Activated CD8-positive, alpha-beta memory T cell treated with anti-CD3 and anti-CD28 coated beads for 36 hours (primary cell): Measurements from ENCODE around the gene AIDA. TPM values are rescaled to one million over a fixed set of nuclear protein-coding genes. Genes with fewer than 3 reads are reported as not detected.

Experiments
- CTCF ChIA-PET: fragments of 350-600 bp; sonication (Branson Sonifier 250); formaldehyde crosslinking; loops from one replicate; lab custom pipeline; 2021; ENCODE audit warnings: antibody characterized with exemption; lab: Charles Lee
- POLR2A ChIA-PET: fragments of 350-600 bp; sonication (Branson Sonifier 250); formaldehyde crosslinking; loops from one replicate; lab custom pipeline; 2021; ENCODE audit warnings: antibody characterized with exemption; lab: Charles Lee
- total RNA-seq, 2 experiments: library from RNA; stranded (reverse); gene quantifications; one replicate each; pipeline ENCODE4 v1.2.3, GENCODE V29; 2021

AIDA gene
- total RNA-seq, 2 experiments from 2014 or later, result 59.2 to 60.9 TPM

DNA sequence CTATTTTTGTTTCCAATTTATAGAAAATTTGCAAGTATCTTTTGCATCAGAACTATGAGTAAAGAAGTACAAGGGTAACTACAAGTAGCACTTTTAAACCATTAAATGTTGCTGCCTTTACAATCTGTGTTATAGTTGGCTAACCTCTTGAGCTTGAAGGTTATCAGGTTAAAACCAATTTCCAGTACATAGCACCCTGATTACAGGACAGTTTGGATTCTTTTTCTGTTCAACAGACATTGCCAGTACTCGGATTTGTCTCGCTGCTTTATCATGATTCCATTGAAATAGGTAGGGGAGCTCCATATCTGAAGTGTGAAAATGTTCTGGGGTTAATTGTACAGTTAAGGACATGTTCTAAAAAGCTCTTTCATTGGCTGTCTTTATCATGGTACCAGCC, 54.4 kb downstream of the AIDA start:
- ChIA-PET POLR2A (no interaction called here), CTCF (no interaction called here)

DNA sequence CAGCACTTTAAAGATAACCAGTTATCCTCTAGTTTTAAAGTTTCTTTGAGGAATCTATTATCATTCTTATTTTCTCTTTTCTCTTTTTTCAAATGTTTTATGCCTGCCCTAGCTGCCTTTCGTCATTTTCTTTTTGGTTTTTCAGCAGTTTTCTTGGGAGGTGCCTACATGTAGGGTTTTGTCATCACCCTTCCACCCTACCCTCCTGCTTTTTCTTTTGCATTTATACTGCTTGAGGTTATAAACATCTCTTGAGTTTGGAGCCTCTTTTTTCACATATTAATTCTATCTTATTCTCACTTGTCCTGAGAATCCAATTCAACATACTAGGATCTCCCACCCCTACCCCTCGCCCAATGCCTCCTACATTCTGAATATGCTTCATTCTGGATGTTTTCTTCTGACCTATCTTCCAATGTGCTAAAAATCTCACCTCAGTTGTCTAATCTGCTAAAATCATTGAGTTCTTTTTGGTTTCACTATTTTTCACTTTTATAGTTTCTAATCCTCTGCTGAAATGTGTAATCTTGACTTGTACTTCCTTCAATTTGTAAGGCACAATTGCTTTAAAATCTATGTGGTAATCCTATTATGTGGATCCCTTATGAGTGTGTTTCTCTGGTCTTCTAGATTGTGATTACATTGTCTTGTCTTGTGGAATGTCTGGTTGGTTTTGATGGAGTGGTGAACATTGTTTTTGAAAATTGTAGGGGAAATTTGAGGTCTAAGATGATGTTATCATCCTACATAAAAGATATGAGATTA, 55.7 kb downstream of the AIDA start:
- CTCF ChIA-PET, result no interaction called here
- POLR2A ChIA-PET, result no interaction called here

DNA sequence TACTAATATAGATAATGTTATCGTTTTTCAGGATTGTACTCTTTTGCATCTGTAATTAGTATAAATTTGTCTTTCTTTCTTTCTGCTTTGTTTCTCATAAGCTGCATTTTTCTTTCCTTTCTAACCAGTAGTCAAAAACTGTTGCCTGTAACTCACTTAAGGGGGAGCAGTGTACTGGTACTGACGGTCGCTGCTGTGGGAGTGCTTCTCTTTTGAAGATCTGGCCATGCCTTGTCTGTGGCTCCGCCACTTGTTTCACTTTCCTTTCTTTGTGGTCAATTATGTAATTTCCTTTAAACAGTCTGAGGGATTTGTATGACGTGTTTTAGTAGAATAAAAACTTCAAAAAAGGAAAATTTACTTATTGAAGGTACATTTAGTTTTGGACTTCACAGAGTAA, 57.4 kb downstream of the AIDA start:
- CTCF ChIA-PET, result interaction anchor here (1.1 kb wide), 1 partner anchor 35 kb away, joined by 3 read pairs; no protein-coding TSS in a partner anchor
- POLR2A ChIA-PET, result interaction anchor here (3.3 kb wide), 1 partner anchor 10 kb away, joined by 15 read pairs; no protein-coding TSS in a partner anchor

DNA sequence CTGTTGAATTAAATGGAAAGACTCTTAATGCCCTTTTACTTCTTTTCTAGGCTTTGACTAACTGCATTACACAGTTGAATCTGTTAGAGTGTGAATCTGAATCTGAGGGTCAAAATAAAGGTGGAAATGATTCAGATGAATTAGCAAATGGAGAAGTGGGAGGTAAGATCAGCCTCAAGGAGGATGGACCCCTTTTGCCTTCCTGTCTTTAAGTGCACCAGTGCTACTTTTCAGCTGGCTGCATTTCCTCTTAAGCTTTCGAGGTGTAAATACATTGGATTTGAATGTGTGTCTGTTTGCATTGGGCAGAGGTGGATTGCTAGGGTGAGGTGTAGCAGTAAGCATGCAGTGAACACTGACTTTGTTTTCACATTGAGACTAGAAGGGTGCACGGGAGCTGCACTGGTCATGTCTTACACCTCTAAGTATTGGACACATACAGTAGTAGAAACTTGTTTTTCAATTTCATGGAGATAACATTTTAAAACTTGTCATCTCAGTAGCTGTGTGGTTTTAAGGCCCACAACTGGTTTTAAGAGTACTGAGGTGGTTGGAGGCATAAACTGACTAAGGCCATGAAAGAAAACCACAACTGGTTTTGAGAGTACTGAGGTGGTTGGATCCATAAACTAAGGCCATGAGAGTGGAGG, 59.0 kb downstream of the AIDA start:
- POLR2A ChIA-PET, result interaction anchor here (3.3 kb wide), 1 partner anchor 9 kb away, joined by 15 read pairs; no protein-coding TSS in a partner anchor
- CTCF ChIA-PET, result interaction anchor here (1.2 kb wide), 2 partner anchors 9 to 188 kb away, joined by 3 to 4 read pairs; no protein-coding TSS in a partner anchor

DNA sequence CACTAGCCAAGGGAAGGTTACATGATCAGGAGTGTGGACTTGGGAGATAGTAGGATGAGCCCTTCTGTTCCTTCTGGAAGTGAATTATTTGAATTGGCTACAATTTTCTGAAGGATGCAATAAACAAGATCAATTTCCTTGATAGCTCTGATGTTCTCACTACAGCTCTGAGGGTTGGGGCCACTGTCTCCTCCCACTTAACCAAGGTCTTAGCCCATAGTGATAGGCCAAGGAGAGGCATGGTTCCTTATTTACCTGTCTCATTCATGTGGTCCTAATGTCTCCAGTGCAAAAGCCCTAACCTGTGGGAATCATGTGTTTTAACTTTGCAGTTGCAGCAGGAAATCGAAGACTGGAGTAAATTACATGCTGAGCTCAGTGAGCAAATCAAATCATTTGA, 59.6 kb downstream of the AIDA start:
- CTCF ChIA-PET, result interaction anchor here (1.2 kb wide), 2 partner anchors 9 to 188 kb away, joined by 3 to 4 read pairs; no protein-coding TSS in a partner anchor
- POLR2A ChIA-PET, result interaction anchor here (3.3 kb wide), 1 partner anchor 8 kb away, joined by 15 read pairs; no protein-coding TSS in a partner anchor

DNA sequence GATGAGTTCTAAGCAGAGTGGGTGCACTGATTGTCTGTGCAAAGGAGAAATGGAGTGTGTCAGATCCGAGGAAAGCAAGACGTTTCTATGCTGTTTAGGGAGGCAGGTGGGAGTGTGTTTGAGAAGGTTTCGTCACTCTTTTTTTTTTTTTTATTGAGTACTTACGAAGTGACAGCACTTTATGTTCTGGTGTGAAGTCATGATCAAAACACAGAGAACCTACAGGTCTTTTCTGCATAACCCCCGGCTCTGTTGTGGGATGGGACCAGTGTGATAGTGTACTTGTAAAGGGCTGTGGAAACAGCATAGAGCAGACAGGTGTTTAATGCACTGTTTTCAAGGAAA, 67.7 kb downstream of the AIDA start:
- POLR2A ChIA-PET, result interaction anchor here (0.8 to 3.2 kb wide), 5 partner anchors 9 to 901 kb away, joined by 3 to 15 read pairs (median 5); partner anchors contain the start of gene TAF1A
- CTCF ChIA-PET, result interaction anchor here (1.4 to 1.9 kb wide), 3 partner anchors 8 to 180 kb away, joined by 4 to 9 read pairs (median 5); partner anchors contain the start of gene BROX

DNA sequence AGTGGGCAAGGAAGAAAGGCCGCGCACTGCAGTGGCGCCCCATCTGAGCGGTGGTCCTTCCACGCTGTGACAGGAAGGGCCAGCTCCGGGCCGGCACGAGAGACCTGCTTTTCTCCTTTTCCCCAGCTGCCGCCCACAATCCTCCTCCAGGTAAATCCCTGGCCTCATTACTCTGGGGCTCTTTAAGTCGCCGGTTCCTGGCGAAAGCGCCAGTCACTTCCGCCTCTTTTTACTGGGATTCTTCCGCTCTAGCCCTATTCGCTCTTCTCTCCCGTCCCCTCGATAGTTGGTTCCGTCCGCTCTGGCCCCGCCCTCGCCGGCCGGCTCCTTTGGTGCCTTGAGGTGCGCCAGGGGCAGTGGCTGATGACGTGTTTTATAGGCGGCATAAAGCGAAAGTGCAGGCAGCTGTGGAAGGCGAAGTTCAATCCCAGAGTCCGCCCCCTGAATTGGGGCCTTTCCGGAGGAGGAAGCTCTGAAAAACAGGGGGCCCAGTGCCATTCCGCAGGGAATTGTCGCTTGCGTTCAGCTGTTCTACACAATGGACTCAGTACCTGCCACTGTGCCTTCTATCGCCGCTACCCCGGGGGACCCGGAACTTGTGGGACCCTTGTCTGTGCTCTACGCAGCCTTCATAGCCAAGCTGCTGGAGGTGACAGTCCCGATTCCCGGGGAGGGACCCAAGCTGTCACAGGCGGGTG, 68.2 kb downstream of the AIDA start:
- CTCF ChIA-PET, result interaction anchor here (1.5 to 1.9 kb wide), 2 partner anchors 9 to 179 kb away, joined by 4 to 9 read pairs; no protein-coding TSS in a partner anchor
- POLR2A ChIA-PET, result interaction anchor here (0.8 to 3.2 kb wide), 5 partner anchors 10 to 901 kb away, joined by 3 to 15 read pairs (median 5); partner anchors contain the start of gene TAF1A

DNA sequence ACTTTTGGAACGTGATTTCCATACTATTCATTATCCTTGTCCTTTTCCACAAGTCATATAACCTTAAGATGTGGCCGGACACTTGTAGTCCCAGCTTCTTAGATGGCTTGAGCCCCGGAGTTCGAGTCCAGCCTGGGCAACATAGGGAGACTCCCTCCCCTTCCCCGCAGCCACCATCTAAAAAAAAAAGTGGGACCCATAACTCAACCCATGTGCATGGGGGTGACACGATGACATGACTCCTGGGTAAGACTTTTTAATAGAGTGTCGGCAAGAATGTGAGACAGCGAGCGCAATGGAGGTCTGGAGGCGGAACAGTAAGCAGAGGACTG, 68.7 kb downstream of the AIDA start:
- POLR2A ChIA-PET, result interaction anchor here (1.0 to 3.2 kb wide), 4 partner anchors 10 to 900 kb away, joined by 4 to 15 read pairs (median 6); partner anchors contain the start of gene TAF1A
- CTCF ChIA-PET, result interaction anchor here (1.5 to 1.9 kb wide), 2 partner anchors 9 to 179 kb away, joined by 4 to 9 read pairs; no protein-coding TSS in a partner anchor

DNA sequence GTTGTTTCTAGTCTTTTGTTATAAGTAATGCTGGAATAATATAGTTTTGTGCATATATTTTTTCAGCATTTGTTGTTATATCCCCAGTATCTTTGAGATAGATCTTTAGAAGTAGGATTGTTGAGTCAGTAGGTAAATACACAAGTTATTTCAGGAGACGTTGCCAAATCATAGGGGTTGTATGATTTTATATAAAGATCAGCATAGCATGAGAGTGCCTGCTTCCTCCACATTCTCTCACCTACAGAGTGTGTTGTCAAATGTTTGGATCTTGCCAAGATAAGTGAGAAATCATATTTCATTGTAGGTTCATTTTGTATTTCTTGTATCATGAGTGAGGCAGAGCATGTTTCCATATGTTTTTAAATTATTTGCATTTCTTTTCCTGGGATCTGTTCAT, 69.8 kb downstream of the AIDA start:
- ChIA-PET CTCF (no interaction called here), POLR2A (no interaction called here)

DNA sequence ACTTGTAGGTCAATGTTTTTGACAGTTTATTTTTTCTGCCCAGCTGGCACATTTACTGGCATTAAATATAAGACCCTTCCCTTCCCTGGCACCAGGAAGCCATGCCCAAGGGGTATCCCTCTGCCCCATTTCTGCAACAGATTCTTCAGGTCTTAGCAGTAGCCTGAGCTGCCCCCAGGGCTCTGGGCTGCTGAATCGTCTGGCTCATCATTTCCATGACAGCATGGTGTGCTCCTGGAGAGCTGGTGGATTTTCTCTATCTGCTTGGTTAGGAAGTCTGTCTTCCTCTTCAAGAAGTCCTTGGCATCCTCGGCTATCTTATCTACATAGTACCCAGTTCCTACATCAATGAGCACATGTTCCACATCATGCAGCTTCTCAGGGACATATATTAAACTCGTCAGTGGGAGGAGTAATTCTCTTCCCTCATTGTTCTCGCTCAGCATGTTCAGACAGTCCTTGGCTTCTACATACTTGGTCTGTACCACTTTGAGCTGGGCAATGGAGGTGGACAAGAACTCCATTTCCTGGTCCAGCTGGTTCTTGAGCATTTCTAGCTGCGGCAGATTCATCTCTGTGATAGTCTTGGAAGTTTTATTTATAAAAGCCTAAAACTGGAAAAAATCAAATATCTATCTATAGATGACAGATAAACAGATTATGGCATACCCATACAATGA, 70.9 kb downstream of the AIDA start:
- ChIA-PET CTCF (interaction anchor here (0.6 kb wide), 1 partner anchor 1423 kb away, joined by 4 read pairs; no protein-coding TSS in a partner anchor), POLR2A (no interaction called here)

DNA sequence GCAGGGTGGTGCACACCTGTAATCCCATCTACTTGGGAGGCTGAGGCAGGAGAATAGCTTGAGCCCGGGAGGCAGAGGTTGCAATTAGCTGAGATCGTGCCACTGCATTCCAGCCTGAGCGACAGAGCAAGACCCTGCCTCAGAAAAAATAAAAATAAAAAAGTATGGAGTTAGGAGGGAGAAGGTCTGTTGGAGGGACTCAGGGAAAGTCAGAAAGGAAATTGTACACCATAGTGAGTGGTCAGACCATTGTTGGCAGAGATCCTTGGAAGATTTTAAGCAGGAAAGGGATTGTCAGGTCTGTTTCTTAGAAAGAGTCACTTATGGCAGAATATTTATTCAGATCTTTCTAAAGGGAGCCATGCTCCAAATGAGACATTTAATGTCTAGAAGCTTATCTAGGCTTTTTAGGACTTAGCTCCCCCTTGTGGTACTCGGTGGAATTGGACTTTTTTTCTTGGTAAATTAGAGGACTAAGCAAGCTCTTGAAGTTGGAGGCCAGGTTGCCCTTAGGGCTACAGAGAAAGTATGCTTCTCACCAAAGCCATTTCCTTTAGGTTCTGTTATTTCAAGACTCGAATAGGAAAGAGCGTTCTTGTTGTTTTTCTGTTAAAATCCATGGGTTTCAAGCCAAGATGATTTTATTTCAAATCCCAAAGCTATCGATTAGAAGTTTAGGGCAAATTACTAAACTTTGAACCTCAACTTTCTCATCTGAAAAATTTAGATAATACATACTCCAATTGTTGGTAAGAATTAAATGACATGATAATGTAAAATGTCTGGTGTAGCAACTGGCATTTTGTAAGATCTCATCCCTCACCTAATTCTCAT, 77.9 kb downstream of the AIDA start:
- POLR2A ChIA-PET, result interaction anchor here (0.6 to 0.9 kb wide), 2 partner anchors 45 to 65 kb away, joined by 3 to 7 read pairs; partner anchors contain the start of gene TAF1A
- CTCF ChIA-PET, result interaction anchor here (0.7 to 2.0 kb wide), 6 partner anchors 15 to 171 kb away, joined by 3 to 20 read pairs (median 4); no protein-coding TSS in a partner anchor

DNA sequence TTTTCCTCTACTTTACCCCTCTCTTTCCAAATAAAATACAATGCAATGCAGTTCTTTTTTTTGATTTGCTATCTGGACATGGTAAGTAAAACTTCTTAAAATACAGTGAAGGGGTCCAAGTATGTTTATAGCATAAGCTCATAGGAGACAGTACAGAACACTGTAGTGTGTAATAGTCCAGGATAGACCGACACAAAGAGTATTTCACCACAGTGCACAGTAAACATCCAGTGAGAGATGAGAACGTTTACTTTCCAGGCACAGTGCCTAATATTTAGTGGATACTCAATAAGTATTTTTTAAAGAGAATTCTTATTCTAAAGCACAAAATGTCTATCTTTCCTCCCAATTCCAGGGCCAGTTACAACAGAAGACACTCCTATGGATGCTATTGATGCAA, 79.5 kb downstream of the AIDA start:
- CTCF ChIA-PET, result no interaction called here
- POLR2A ChIA-PET, result no interaction called here

DNA sequence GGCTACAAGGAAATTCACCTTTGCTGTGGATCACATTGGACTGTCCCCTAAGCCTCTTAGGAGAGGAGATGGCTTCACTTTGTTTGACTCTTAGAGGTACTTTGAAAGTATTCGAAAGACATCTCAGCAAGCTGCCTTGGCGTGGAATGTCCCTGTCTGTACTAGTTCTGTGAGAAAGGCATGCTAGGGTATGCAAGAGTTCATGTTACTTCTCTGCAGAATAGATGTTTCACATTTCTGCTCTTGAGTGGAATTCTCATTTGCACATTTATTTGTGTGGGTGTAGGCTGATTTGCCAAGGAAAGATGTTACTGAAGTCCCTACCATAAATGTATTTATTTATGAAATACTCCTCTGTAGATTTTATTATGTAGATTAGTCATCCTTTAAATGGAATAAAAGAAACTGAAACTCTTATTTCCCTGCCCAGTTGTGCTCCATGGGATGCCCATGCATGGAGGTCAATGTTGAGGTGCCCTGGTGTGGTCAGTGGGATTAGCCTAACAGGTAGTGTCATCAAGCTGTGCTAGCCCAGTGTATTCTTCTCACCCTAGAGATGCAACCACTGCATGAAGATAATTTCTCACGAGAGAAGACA, 80.6 kb downstream of the AIDA start:
- POLR2A ChIA-PET, result no interaction called here
- CTCF ChIA-PET, result no interaction called here

DNA sequence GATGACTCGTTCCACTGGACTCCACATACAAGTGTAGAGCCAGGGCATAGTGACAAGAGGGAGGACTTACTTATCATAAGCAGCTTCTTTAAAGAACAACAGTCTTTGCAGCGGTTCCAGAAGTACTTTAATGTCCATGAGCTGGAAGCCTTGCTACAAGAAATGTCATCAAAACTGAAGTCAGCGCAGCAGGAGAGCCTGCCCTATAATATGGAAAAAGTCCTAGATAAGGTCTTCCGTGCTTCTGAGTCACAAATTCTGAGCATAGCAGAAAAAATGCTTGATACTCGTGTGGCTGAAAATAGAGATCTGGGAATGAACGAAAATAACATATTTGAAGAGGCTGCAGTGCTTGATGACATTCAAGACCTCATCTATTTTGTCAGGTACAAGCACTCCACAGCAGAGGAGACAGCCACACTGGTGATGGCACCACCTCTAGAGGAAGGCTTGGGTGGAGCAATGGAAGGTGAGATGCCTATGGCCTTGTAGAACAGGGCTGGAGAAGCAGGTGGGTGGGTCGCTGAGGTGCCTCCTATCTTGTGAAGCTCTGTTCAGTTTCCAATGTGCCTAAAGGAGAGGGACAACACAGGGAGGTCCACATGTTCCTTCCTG, 82.3 kb downstream of the AIDA start:
- POLR2A ChIA-PET, result no interaction called here

DNA sequence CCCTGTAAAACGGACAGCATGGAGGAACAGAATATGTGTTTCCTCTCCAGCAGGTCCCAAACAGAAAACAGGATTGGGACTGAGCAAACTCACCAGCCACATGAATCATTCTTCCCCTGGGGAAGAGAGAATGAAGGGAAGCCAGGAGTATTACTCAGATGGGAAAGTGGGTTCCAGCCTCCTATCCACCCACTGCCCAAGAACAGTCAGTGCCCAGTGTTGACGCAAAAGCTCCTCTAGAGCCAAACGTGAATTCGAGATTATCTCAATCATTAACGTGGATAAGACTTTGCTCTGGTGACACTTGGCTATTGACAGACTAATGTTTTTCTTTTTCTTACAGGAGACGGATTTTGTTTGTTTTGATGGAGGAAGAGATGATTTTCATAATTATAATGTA, 85.1 kb downstream of the AIDA start:
- POLR2A ChIA-PET, result interaction anchor here (0.6 kb wide), 1 partner anchor 27 kb away, joined by 6 read pairs; no protein-coding TSS in a partner anchor
- CTCF ChIA-PET, result no interaction called here

More for the DNA sequence above, 82.3 kb downstream of the AIDA start:
- CTCF ChIA-PET, result no interaction called here

DNA sequence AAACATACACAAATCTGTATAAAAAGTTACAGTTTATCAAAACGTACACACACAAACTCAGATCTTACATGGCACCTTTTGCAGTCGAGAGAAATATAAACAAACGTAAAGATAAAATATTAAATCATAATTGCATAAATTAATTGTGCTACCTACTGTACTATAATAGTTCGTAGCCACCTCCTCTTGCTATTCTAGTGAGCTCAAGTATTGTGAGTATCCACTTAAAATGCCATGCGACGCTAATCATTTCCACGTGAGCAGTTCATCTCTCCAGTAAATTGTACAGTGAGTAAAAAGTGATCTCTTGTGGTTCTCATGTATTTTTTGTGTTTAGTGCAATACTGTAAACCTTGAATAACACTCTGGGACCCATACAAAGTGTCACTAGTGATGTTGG, 88.1 kb downstream of the AIDA start:
- ChIA-PET POLR2A (interaction anchor here (0.7 kb wide), 1 partner anchor 864 kb away, joined by 4 read pairs; no protein-coding TSS in a partner anchor), CTCF (interaction anchor here (1.5 kb wide), 1 partner anchor 159 kb away, joined by 3 read pairs; no protein-coding TSS in a partner anchor)

DNA sequence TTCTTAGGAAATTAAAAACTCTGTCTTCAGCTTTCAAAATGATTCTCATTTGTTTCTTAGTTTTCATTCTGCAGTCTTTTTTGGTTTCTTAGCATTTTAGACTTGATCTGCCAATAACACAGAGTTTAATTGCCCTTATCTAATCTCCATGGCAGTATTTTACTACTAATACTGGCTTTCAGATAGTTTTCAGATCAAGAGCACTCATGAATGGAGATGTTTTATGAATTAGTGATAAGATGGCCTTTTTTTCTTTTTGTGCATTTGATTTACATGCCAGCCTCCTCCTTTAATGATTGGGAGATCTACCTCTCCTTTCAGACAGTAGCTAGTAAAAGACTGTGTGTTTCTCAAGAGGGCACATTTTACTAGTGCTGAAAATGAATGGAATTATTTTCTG, 88.8 kb downstream of the AIDA start:
- POLR2A ChIA-PET, result no interaction called here

More for the DNA sequence above, 88.8 kb downstream of the AIDA start:
- CTCF ChIA-PET, result interaction anchor here (1.5 kb wide), 1 partner anchor 158 kb away, joined by 3 read pairs; no protein-coding TSS in a partner anchor
